GM21737 (cell line): ENCODE data around the gene TBC1D30.
A peak's percentile ranks its signal among the peaks of the same experiment; 100 is the strongest.
"Not testable (repeated sequence)": the region's sequence is repeated elsewhere in the genome, so short reads cannot be mapped to it uniquely, and the experiment has no call there.

ENCODE experiments used
- ATAC-seq: cut with Tn5 transposase; IDR thresholded peaks from one replicate; pipeline ENCODE4 v1.9.1; 2021; ENCODE audit warnings: mild to moderate bottlenecking, moderate library complexity; ENCODE audit not compliant: unreplicated experiment

Gene TBC1D30

GRCh38 chr12:64806173-64806572, 18.3 kb upstream of the TBC1D30 start:
- no peak for ATAC-seq

DNA sequence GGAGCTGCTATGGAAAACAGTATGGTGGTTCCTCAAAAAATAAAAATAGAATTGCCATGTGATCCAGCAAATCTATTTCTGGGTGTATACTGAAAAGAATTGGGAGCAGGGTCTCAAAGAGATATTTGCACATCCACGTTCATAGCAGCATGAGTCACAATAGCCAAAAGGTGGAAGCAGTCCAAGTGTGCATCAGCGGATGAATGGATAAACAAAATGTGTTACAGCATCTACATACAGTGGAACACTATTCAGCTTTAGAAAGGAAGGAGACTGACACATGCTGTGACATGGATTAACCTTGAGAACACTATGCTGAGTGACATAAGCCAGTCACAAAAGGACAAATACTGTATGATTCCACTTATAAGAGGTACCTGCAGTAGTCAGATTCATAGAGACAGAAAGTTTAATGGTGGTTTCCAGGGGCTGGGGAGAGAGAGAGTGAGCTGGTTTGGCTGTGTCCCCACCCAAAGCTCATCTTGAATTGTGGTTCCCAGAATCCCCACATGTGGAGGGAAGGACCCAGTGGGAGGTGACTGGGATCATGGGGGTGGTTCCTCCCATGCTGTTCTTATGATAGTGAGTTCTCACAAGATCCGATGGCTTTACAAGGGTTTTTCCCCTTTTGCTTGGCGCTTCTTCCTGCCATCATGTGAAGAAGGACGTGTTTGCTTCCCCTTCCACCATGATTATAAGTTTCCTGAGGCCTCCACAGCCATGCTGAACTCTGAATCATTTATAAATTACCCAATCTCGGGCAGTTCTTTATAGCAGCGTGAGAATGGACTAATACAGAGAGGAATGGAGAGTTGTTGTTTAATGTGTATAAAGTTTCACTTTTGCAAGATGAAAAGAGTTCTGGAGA, 17.6 kb upstream of the TBC1D30 start:
- ATAC-seq = no peak

DNA sequence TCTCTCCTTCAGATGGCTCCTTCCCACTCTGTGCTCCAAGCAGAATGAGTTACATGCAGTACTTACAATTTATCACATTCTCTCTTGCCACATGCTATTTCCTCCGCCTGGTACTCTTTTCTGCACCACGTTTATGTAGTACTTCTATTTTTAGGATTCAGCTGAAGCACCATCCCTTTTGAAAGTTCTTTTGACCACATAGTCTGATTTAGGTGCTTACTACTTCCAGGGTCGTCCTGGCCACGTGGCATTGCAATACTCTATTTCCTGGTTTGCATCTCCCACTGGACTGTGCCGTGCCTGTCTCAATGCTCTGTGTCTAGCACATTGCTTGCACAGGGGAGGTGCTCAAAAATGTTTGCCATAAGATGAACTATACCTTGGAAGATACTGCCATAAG, 16.3 kb upstream of the TBC1D30 start:
- ATAC-seq = peak; percentile 69

DNA sequence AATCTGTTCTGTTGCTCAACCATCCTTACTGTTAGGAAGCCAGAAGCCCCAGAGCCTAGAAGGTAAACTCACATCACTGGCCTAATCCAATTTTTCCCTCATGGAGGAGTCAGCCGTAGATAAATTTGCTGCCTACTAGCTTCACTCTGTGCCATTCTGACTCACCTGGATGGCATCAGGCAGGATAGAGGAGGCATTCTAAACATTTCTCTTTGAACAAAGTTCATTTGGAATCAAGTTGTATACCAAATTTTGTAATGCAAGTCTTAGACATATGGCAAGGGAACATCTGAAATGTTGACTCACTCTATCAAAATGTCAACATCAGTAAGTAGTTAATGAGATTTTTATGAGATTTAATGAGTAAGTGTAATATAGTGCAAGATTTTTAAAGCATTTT, 13.6 kb upstream of the TBC1D30 start:
- ATAC-seq = no peak

GRCh38 chr12:64813723-64814122, 10.7 kb upstream of the TBC1D30 start:
- ATAC-seq = no peak

DNA sequence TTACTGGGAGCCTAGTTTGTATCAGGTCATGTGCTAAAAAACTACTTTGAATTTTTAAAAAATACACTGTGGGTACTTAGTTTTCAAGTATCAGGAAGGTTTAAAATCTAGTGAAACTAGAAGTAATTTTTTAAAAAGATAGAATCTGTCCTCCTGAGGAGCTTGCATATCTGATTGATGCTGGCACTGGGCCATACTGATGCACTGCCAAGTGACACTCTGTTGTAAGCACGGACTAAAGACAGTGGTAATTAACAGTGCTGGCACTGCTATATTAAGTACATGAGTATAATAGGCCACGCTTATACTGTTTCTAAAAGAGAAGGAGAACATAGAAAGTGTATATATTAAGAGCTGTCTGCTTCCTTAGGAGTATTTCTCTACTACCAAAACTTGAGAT, 10.0 kb upstream of the TBC1D30 start:
- no peak for ATAC-seq

- no peak for ATAC-seq
Observed at GRCh38 chr12:64819816-64820402, 4.5 kb upstream of the TBC1D30 start.

DNA sequence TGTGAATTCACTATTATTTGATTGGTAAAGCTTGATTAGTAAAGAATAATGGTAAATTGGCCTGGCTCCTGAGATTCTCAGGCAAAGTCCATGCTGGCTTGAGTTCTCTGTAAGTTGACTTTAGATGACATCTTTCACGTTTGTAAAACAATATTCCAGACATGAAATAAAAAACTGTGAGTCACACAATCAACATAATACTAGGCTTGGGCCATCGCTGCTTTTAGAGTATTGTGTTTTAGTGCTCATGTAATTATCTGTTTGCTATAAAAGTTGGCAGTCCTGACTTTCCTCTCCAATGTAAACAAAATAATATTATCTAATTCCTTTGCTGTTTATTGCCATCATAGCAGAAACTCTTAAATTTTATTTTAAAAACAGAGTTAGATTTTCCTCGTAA, 3.9 kb upstream of the TBC1D30 start:
- no peak for ATAC-seq

DNA sequence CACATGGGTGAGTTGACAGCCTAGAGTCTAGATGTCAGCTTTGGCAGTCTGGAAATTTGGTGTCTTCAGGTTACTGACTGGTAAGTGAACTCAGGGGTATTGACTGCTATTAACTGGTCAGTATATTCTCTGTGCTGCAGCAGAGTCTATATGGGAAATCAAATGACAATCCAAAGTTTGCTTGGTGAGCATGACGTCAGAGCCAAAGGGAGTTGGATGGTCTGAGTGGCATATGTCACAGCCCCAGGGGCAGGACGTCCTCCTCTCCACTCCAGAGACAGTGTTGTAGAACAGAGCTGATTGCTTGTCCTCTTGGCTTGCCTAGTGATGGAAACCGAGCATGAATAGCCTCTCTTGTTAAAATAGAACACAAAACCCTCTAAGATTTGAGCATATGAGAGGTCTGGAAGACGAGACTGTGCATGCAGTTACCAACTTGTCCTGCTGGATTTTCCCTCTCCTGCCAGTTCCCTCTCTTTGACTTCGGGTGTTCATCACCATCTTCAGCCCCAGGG, 3.3 kb upstream of the TBC1D30 start:
- ATAC-seq = no peak

GRCh38 chr12:64824130-64824499, 332 bp upstream of the TBC1D30 start:
- ATAC-seq = no peak

- no peak for ATAC-seq
Observed at GRCh38 chr12:64825143-64826021, 935 bp downstream of the TBC1D30 start.

DNA sequence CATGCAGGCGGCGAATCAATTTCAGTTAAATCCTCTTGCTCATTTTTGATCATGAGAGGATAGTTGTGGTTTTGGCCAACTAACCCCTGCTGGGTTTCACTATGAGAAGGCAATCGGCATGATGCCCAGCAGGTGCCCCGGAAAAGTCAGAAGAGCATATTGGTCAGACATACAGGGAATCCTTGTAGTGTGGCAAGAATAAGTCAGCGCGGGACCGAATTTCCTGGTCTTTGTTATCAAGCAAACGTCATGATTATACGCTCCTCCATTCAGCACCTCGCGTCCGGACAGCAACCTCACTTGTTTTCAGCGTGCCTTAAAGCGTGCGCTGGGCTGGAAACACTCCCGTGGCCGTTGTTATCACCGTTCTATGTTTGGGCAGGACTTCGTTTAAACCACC, 1.8 kb downstream of the TBC1D30 start:
- ATAC-seq = no peak

- ATAC-seq = no peak
Observed at GRCh38 chr12:64828713-64829112, 4.3 kb downstream of the TBC1D30 start.

- no peak for ATAC-seq
Observed at GRCh38 chr12:64833928-64834327, 9.5 kb downstream of the TBC1D30 start.

DNA sequence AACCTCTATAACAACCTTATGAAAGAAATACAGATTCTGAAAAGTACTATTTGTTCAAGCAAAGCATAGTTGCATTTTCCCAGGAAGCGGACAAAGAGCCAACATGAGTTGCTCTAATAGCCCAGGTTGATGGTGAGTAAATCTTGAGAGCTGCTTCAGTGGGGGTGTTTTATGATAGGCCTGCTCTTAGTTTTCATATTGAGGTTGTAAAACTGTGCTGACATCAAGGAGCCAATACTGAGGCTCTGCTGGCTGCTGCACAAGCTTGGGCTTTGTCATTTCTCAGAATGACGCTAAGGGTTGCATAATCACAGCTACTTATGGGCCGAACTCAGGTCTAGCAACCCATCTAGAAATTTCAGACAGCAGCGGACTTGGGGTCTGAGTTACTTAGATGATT, 11.5 kb downstream of the TBC1D30 start:
- no peak for ATAC-seq

- ATAC-seq = no peak
Observed at GRCh38 chr12:64836856-64837255, 12.4 kb downstream of the TBC1D30 start.

DNA sequence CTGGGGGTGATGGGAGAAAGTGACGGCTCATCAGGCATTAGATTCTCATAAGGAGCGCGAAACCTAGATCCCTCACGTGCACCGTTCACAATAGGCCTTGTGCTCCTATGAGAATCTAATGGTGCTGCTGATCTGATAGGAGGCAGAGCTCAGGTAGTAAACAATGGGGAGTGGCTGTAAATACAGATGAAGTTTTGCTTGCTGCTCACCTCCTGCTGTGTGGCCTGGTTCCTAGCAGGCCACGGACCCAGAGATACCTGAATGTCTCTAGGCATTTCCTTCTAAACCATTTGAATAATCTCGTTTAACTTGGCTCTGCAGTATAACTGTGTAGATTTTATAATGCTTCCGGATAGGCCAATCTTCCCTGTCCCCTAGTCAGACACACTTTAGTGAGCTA, 13.0 kb downstream of the TBC1D30 start:
- ATAC-seq = no peak

- ATAC-seq = no peak
Observed at GRCh38 chr12:64840119-64840518, 15.7 kb downstream of the TBC1D30 start.

DNA sequence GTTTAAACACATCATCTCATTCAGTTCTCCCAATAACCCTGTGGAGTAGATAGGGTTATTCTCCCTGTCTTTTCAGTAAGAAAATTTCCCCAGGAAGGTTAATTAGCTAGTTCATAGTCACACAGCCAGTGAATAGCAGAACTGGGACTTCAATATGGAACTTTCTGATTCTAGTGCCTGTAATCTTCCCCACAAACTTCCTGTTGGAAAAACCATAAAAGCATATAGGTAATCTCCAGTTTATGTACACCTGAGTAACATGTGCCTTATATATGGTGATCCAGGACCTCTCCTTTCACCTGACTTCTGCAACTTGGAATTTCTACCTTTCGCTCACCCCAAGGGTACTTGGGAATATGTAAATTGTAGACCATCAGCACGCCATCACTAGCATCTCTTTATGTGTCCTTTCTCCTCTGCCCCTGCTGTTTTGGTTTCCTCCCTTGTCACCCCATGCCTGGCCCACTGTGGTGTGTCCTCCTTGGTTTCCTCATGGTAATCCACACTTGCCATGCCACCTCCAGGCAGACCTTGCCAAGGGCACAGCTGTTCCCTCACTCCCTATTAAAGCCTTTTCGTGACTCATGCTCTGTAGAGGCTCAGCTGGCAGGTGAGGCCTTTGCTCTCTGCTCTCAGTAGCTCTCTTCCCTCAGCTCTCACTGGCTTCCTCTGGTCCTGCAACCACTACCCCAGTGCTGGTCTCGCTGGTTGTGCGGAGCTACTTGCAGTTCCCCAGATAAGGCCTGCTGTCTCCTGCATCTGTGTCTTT, 16.7 kb downstream of the TBC1D30 start:
- no peak for ATAC-seq

DNA sequence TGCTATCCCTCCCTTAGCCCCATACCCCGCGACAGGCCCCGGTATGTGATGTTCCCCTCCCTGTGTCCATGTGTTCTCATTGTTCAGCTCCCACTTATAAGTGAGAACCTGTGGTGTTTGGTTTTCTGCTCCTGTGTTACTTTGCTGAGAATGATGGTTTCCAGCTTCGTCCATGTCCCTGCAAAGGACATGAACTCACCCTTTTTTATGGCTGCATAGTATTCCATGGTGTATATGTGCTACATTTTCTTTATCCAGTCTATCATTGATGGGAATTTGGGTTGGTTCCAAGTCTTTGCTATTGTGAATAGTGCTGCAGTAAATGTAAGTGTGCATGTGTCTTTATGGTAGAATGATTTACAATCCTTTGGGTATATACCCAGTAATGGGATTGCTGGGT, 24.0 kb downstream of the TBC1D30 start:
- ATAC-seq = not testable (repeated sequence)
